Muscle layer of colon (tissue), 2 donors: ENCODE data around the gene ADGRL1.
"Not testable (repeated sequence)": the region's sequence is repeated elsewhere in the genome, so short reads cannot be mapped to it uniquely, and the experiment has no call there.

ENCODE experiments used
- H3K27ac ChIP-seq: one replicate; pipeline ENCODE4 v1.7.0; 2013; ENCODE audit warnings: low read depth, mild to moderate bottlenecking, low read length, moderate library complexity
- H3K27me3 ChIP-seq, 2 donors: one replicate each; pipeline ENCODE4 v1.7.0; 2013; ENCODE audit warnings: low read length in 2 of 2, mild to moderate bottlenecking in 2 of 2; ENCODE audit not compliant: insufficient read depth in 2 of 2, control insufficient read depth in 1 of 2
- H3K36me3 ChIP-seq: one replicate; pipeline ENCODE4 v1.7.0; 2013; ENCODE audit warnings: mild to moderate bottlenecking, low read length; ENCODE audit not compliant: insufficient read depth
- H3K4me1 ChIP-seq: one replicate; pipeline ENCODE4 v1.7.0; 2013; ENCODE audit warnings: mild to moderate bottlenecking, low read length; ENCODE audit not compliant: insufficient read depth
- H3K4me3 ChIP-seq, 2 donors: one replicate each; pipeline ENCODE4 v1.7.0; 2013; ENCODE audit warnings: low read length in 2 of 2, low read depth in 1 of 2, mild to moderate bottlenecking in 1 of 2, moderate library complexity in 1 of 2
- H3K9ac ChIP-seq: one replicate; pipeline ENCODE4 v1.7.0; 2013; ENCODE audit warnings: low read length
- H3K9me3 ChIP-seq: one replicate; pipeline ENCODE4 v1.7.0; 2013; ENCODE audit warnings: mild to moderate bottlenecking, low read length
- donor health status: abdominal sarcoma.
- donor health status: Adenocarcinoma of cecum.

Gene ADGRL1

DNA sequence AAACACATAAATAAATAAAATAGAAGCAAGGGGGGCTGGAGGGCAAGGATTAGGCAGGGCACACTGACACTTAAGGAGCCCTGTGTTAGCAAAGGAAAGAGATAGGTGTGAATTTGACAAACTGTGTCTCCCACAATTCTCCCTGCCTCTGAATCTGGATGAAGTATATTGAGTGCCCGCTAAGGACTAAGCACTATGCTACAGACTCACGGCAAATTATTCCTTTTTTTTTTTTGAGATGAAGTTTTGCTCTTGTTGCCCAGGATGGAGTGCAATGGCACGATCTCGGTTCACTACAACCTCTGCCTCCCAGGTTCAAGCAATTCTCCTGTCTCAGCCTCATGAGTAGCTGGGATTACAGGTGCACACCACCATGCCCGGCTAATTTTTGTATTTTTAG lies 38.4 kb upstream of the ADGRL1 start:
- not testable (repeated sequence) for H3K36me3 ChIP-seq, H3K4me1 ChIP-seq, H3K27ac ChIP-seq, H3K4me3 ChIP-seq, H3K27me3 ChIP-seq, H3K9me3 ChIP-seq, H3K9ac ChIP-seq

DNA sequence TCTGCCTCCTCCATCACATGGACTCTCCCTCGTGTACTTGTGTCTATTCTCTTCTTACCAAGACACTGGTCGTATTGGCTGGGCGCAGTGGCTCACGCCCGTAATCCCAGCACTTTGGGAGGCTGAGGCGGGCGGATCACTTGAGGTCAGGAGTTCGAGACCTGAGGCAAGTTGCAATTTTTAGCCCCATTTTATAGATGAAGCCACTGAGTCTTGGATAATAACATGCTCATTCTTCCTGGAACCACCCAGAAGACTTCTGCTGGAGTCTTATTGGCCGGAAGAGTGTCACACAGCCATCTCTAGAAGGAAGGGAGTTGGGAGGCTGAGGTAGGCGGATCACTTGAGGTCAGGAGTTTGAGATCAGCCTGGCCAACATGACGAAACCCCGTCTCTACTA lies 37.7 kb upstream of the ADGRL1 start:
- H3K36me3 ChIP-seq, H3K4me1 ChIP-seq, H3K9ac ChIP-seq, H3K9me3 ChIP-seq, H3K27ac ChIP-seq, H3K27me3 ChIP-seq, H3K4me3 ChIP-seq: not testable (repeated sequence)

DNA sequence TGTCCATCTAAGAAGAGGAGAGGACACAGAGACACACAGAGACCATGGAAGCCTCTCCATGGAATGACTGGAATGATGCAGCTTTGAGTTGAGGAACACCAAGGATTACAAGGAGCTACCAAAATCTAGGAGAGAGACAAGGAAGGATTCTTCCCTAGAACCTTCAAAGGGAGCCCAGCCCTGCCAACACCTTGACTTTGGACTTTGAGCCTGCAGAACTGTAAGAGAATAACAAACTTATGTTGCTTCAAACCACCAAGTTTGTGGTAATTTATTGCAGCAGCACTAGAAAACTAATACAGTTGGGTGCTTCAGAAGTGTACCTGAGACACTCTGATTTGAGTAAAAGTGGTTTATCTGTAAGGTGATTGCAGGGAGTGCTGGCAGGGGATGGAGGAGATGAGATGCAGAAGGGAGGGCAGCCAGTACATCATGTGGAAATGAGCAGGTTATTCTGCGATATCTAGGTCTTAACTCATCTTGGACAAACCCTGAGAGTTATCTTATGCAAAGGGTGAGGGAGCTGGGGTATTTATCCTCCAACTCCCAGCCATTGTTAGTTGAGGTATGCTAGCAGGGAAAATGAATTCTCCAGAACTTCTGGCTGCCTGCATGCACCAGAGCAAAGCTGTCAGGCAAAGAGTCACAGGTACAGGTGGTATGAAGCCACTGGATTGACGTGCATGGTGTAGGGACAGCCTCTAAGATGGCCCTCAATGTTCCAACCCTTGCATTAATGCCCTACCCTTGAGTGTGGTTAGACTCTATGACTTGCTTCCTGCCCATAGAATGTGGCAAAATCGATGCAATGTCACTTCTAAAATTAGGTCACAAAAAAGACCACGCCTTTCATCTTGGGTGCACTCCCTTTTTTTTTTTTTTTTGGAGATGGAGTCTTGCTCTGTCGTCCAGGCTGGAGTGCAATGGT lies 31.3 kb upstream of the ADGRL1 start:
- Histone ChIP-seq H3K27me3 (no peaks in the 10 kb centered on the region), H3K4me1 (no peaks in the 10 kb centered on the region), H3K27ac (no peak overlapping the region), H3K9ac (no peak overlapping the region), H3K4me3 (no peak overlapping the region), H3K36me3 (no peaks in the 10 kb centered on the region), H3K9me3 (no peaks in the 10 kb centered on the region)

DNA sequence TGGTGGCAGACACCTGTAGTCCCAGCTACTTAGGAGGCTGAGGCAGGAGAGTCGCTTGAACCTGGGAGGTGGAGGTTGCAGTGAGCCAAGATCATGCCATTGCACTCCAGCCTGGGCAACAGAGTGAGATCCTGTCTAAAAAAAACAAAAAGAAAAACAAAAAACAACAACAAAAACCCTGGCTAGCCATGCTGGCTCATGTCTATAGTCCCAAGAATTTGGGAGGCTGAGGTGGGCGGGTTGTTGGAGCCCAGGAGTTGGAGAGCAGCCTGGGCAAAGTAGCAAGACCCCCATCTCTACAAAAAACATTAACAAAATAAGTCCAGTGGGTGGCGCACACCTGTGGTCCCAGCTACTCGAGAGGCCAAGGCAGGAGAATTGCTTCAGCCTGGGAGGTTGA lies 27.0 kb upstream of the ADGRL1 start:
- H3K27ac ChIP-seq, result not testable (repeated sequence)

DNA sequence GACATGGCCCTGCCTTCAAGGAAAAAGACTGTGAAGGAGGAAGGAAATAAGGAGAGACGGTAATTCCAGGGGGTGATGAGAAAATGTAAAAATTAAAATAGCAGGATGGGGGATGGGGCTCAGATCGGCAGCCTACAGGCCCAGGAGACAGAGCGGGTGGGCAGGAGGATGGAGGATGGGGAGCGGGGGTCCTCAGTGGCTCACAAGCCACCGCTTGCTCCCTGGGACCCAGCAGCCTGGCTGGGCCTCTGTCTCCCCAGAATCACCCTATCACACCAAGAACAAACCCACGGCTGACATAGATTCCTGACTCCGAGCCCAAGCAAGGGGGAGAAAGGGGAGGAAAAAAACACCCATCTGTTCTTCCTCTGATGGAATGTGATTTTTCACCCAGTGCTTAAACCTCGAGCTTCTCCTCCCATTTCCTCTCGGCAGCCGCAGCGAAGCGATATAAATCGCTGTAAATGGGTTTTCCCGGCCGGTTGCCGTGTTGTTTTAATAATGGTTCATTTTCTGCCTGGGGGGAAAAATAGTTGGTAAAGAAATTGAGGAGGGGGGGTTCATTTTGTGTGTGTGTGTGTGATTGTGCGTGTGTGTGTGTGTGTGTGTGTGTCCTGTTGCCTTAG lies 22.6 kb upstream of the ADGRL1 start:
- H3K4me1 ChIP-seq, result not testable (repeated sequence)

More for the DNA sequence above, 27.0 kb upstream of the ADGRL1 start:
- not testable (repeated sequence) for H3K27me3 ChIP-seq, H3K9me3 ChIP-seq, H3K4me3 ChIP-seq, H3K4me1 ChIP-seq, H3K36me3 ChIP-seq, H3K9ac ChIP-seq

DNA sequence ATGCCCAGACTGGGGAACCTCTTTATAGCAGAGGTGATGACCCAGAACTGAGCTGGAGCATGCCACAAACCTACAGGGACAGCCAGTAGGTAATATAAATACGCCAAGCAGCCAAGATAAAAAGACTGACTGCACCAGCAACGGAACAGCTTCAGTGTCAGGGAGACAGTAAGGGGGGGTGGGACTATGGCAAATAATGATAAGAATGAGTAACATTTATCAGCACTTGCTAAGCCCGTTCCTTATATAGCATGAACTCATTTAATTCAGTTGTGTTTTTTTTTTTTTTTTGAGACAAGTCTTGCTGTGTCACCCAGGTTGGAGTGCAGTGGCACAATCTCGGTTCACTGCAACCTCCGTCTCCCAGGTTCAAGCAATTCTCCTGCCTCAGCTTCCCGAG lies 20.5 kb upstream of the ADGRL1 start:
- H3K36me3 ChIP-seq, H3K27ac ChIP-seq, H3K9me3 ChIP-seq, H3K4me1 ChIP-seq, H3K27me3 ChIP-seq, H3K4me3 ChIP-seq, H3K9ac ChIP-seq: not testable (repeated sequence)

More for the DNA sequence above, 22.6 kb upstream of the ADGRL1 start:
- not testable (repeated sequence) for H3K27ac ChIP-seq, H3K4me3 ChIP-seq, H3K27me3 ChIP-seq, H3K9me3 ChIP-seq, H3K36me3 ChIP-seq, H3K9ac ChIP-seq

DNA sequence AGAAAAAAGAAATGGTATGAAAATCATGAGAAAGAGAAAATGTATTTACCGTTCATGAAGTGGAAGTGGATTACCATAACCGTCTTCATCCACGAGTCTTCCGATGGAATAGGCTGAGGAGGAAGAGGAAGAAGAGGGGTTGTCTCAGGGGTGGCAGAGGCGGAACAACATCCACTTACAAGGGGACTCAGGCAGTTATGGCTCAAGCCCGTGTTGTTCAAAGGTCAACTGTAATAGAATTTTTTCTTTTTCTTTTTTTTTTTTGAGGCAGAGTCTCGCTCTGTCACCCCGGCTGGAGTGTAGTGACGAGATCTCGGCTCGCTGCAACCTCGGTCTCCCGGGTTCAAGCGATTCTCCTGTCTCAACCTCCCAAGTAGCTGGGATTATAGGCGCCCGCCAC lies 16.9 kb upstream of the ADGRL1 start:
- Histone ChIP-seq H3K9me3 (no peaks in the 10 kb centered on the region), H3K9ac (no peak overlapping the region), H3K36me3 (no peaks in the 10 kb centered on the region)

DNA sequence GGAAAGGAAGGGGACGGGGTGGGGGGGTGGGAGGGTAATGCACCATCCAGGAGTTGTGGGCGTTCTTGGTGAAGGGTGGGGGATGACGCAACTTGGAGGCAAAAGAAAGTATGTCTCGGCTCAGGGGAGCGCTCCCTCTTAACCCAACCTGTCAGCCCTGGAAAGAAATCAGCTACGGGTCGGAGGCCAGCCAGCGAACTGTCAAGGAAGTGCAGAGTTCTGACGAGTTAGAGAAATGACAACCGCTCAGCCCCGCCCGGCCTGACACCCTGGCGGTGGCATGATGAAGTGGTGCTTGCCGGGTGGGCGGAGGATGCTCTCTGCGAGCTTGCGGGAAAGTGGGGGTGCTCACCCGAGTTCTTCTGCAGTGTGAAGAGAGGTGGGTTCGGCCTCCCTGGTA lies 15.4 kb upstream of the ADGRL1 start:
- H3K9ac ChIP-seq, H3K4me3 ChIP-seq, H3K27ac ChIP-seq, H3K36me3 ChIP-seq, H3K4me1 ChIP-seq, H3K9me3 ChIP-seq, H3K27me3 ChIP-seq: not testable (repeated sequence)

More for the DNA sequence above, 16.9 kb upstream of the ADGRL1 start:
- Histone ChIP-seq H3K27ac (no peak overlapping the region), H3K4me1 (no peaks in the 10 kb centered on the region), H3K27me3 (no peaks in the 10 kb centered on the region), H3K4me3 (no peak overlapping the region)

DNA sequence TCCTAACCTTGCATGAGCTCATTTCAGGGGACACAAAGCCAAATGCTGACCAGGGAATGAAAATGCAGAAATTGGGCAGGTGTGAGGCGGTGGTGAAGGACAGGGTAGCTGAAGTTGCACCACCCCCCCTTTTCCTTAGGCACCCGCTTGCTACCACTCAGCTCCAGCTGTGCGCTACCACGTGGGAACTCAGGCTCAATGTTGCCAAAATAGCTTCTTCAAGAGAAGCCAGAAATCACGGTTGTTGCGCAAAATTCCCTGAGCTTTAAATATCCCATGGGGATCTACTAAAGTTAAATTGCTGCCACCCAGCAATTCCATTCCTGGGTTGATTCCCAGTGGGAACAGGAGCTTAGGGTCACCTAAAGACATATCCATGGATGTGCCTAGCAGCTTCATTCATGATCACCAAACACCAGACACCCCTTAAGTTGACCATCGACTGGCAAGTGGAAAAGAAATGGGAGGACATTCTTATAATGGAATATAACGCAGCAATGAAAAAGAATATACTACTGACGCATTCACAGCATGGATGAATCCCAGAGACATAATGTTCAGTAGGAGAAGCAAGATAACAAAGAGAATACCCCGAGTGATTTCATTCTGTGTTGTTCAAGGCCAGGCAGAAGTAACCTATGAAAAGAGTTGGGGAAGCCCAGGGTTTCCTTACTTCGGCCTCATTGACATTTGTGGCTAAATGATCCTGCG lies 12.8 kb upstream of the ADGRL1 start:
- H3K27ac ChIP-seq, result no peak overlapping the region
- no peak overlapping the region for H3K9ac ChIP-seq
- H3K27me3 ChIP-seq, result no peaks in the 10 kb centered on the region
- H3K4me1 ChIP-seq, result no peaks in the 10 kb centered on the region
- H3K36me3 ChIP-seq, result no peaks in the 10 kb centered on the region
- H3K9me3 ChIP-seq, result no peaks in the 10 kb centered on the region
- H3K4me3 ChIP-seq, result no peak overlapping the region

DNA sequence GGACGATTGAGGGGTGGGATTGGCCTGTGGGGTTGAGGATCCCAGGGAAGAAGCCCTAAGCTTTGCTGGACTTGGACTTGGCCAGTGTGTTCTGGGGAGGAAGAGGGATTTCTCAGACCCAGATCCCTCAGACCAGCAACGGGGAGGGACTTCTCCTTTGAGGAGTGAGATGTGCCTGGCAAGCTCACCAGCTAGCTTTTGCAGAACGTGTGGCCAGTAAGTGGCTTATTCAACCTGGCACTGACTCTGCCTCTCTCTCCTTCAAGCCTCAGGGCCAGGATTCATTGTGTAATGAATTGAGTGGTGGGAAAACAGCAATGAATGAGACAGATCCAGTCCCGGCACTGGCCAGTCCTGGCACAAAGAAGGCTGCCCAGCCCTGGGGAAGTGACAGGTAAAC lies 11.9 kb upstream of the ADGRL1 start:
- H3K27ac ChIP-seq, H3K9me3 ChIP-seq, H3K36me3 ChIP-seq, H3K4me1 ChIP-seq, H3K4me3 ChIP-seq, H3K27me3 ChIP-seq, H3K9ac ChIP-seq: not testable (repeated sequence)

DNA sequence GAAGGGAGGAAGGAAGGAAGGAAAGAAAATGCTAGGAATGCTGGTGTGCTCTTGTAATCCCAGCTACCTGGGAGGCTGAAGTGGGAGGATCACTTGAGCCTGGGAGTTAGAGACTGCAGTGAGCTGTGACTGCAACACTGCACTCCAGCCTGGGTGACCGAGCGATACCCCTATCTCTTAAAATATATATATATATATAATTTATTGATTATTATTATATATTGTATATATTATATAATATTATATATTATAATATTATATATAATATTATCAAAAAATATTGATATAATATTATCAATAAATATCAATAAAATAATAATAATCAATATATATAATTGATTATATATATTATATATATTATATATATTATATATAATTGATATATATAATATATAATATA lies 8.6 kb upstream of the ADGRL1 start:
- H3K9me3 ChIP-seq, result no peaks in the 10 kb centered on the region

More for the DNA sequence above, 8.6 kb upstream of the ADGRL1 start:
- no peak overlapping the region for H3K4me3 ChIP-seq
- H3K27ac ChIP-seq, result no peak overlapping the region
- H3K9ac ChIP-seq, result no peak overlapping the region
- H3K27me3 ChIP-seq, result no peaks in the 10 kb centered on the region
- H3K36me3 ChIP-seq, result no peaks in the 10 kb centered on the region
- H3K4me1 ChIP-seq, result no peaks in the 10 kb centered on the region
